GM06990 (cell line): ENCODE data around the gene PLA2G1B.

ENCODE experiments used
- DNase-seq: peaks from one replicate; pipeline ENCODE4 v3.0.0-alpha.2; 2011; ENCODE audit not compliant: insufficient read length; ENCODE audit errors: extremely low read depth
- H3K27me3 ChIP-seq: replicated peaks from 2 replicates; pipeline ENCODE4 v1.6.0; 2011; ENCODE audit warnings: low read length; ENCODE audit not compliant: control insufficient read depth, insufficient read depth
- H3K36me3 ChIP-seq: 2 replicates; pipeline ENCODE4 v1.5.1; 2011; ENCODE audit warnings: low read length; ENCODE audit not compliant: control insufficient read depth, insufficient read depth
- H3K4me3 ChIP-seq: replicated peaks from 2 replicates; pipeline ENCODE4 v1.5.1; 2011; ENCODE audit warnings: low read depth, mild to moderate bottlenecking, control low read depth, low read length
- CTCF ChIP-seq: IDR thresholded peaks from 2 replicates; pipeline ENCODE4 v1.5.1; 2011; ENCODE audit warnings: low read length, control low read depth, mild to moderate bottlenecking, inconsistent platforms; ENCODE audit not compliant: insufficient read depth, poor library complexity, severe bottlenecking

The PLA2G1B gene

GRCh38 chr12:120321382-120322202, 6.0 kb downstream of the PLA2G1B start:
- TF ChIP-seq CTCF, result no peak
- no peak for DNase-seq
- H3K4me3 ChIP-seq, result no peak overlapping the region
- H3K36me3 ChIP-seq, result no peaks in the 10 kb centered on the region
- H3K27me3 ChIP-seq, result no peaks in the 10 kb centered on the region; the same call in 1 of the 2 replicates

GRCh38 chr12:120317224-120318105, 10.1 kb downstream of the PLA2G1B start:
- Histone ChIP-seq H3K36me3 (no peaks in the 10 kb centered on the region), H3K27me3 (no peaks in the 10 kb centered on the region), H3K4me3 (peak overlapping the region; percentile 77)
- peak; percentile 63 for TF ChIP-seq CTCF
- peak; percentile 97 for DNase-seq

GRCh38 chr12:120316798-120317223, 10.8 kb downstream of the PLA2G1B start:
- Histone ChIP-seq H3K27me3 (no peaks in the 10 kb centered on the region), H3K4me3 (peak overlapping the region; percentile 77), H3K36me3 (no peaks in the 10 kb centered on the region)
- DNase-seq, result no peak
- no peak for TF ChIP-seq CTCF

- H3K4me3 ChIP-seq, result no peak overlapping the region
- no peak for DNase-seq
- peak; percentile 49 for TF ChIP-seq CTCF
- H3K36me3 ChIP-seq, result no peaks in the 10 kb centered on the region
- no peaks in the 10 kb centered on the region for H3K27me3 ChIP-seq
These were observed 13.4 kb downstream of the PLA2G1B start for GRCh38 chr12:120314220-120314619.

- H3K4me3 ChIP-seq, result peak within 1 kb of the TSS; percentile 66
- H3K27me3 ChIP-seq, result no peaks in the 10 kb centered on the region
- TF ChIP-seq CTCF, result peak; percentile 88
- H3K36me3 ChIP-seq, result no peaks in the 10 kb centered on the region
- DNase-seq, result peak; percentile 70
These were observed 25.4 kb downstream of the PLA2G1B start, which contains the start of gene SIRT4 for GRCh38 chr12:120301962-120302815. Gene SIRT4 (plus strand): TSS chr12:120302321. CDS start chr12:120303562, 1,241 bp downstream.
